Stomach smooth muscle (tissue), 2 donors: ENCODE measurements around the gene EEIG1.

Source experiments
- H3K27ac ChIP-seq: one replicate; pipeline ENCODE4 v1.7.0; 2013; ENCODE audit warnings: mild to moderate bottlenecking, low read length, inconsistent platforms
- H3K27me3 ChIP-seq, 2 donors: one replicate each; pipeline ENCODE4 v1.7.0; 2013; ENCODE audit warnings: low read length in 2 of 2; ENCODE audit not compliant: insufficient read depth in 2 of 2, control insufficient read depth in 1 of 2
- H3K36me3 ChIP-seq, 2 donors: one replicate each; pipeline ENCODE4 v1.7.0; 2013; ENCODE audit warnings: low read length in 2 of 2; ENCODE audit not compliant: control insufficient read depth in 2 of 2, insufficient read depth in 2 of 2
- H3K4me1 ChIP-seq: one replicate; pipeline ENCODE4 v1.7.0; 2013; ENCODE audit warnings: low read length; ENCODE audit not compliant: control insufficient read depth, insufficient read depth
- H3K4me3 ChIP-seq, 2 donors: one replicate each; pipeline ENCODE4 v1.7.0; 2013; ENCODE audit warnings: low read length in 2 of 2
- H3K9ac ChIP-seq, 2 donors: one replicate each; pipeline ENCODE4 v1.7.0; 2013; ENCODE audit warnings: low read length in 2 of 2, mild to moderate bottlenecking in 1 of 2
- H3K9me3 ChIP-seq, 2 donors: one replicate each; pipeline ENCODE4 v1.7.0; 2013; ENCODE audit warnings: low read length in 2 of 2; ENCODE audit not compliant: control insufficient read depth in 2 of 2
- donor health status: healthy.
- donor health status: Pancreatic carcinoma.

The EEIG1 gene

DNA sequence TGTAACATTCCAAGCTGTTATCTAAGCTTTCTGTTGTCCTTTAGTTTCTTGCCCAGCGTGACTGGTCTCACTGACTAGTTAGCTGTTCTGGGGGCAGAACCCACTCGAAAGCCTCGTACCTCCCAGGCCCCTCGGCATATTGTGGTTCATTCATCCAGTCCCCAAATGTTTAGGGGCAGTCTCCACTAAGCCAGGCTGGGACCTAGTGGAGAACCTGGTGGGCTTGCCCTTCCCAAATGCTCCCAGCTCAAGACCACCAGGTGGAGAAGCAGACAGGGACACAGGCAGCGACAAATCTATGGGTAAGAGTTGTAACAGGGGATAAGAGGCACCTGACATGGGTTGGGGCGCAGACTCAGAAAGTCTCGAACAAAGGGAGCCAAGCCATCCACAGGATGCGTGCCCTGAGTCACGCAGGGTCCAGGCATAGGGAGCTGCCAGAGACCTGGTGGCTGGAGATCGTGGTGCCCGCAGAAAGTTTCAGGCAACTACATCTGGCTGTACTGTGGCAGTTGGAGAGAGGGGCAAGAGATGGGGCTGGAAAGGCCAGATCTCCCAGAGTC is 851 bp upstream of the EEIG1 start:
- H3K9ac ChIP-seq = peak overlapping the region; percentile 68 to 88
- H3K9me3 ChIP-seq = no peaks in the 10 kb centered on the region
- no peaks in the 10 kb centered on the region for H3K27me3 ChIP-seq
- H3K27ac ChIP-seq = peak overlapping the region; percentile 90
- H3K4me3 ChIP-seq = peak overlapping the region; percentile 58 to 75
- H3K36me3 ChIP-seq = no peaks in the 10 kb centered on the region
- H3K4me1 ChIP-seq = peaks cover 40% of the 10 kb centered on the region

DNA sequence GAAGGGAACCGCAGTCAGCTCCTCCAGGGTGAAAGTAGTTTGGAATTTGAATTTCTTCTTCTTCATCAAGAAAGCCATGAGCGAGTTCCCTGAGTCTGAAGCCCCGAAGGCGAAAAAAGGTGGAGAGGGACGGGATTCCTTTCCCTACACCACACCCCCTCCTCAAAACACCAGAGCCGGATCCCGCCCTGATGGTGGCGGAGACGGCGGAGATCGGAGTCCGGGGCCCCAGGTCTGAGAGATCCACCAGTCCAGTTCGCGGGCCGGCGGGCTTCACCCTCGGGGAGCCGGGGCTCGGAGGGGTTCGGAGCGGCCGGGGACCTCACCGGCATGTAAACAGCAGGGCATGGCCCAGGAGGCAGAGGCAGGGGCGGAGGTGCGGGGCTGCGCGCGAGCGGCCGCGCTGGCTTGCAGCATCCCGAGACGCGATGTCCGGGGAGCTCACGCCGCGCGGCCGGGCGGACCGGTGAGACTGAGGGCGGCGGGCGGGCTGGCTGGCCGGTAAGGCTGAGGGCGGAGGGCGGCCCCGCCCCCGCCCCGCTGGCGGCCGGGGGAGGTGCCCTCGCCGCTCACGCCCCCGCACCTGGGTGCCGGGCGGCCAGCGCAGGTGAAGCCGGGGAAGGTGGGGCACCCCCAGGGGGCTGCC is 606 bp downstream of the EEIG1 start:
- Histone ChIP-seq H3K9ac (peak overlapping the region; percentile 73 to 76), H3K27me3 (no peaks in the 10 kb centered on the region), H3K36me3 (no peaks in the 10 kb centered on the region), H3K4me1 (peaks cover 55% of the 10 kb centered on the region), H3K4me3 (peak overlapping the region; percentile 78 to 87), H3K9me3 (no peaks in the 10 kb centered on the region), H3K27ac (peak overlapping the region; percentile 70)

DNA sequence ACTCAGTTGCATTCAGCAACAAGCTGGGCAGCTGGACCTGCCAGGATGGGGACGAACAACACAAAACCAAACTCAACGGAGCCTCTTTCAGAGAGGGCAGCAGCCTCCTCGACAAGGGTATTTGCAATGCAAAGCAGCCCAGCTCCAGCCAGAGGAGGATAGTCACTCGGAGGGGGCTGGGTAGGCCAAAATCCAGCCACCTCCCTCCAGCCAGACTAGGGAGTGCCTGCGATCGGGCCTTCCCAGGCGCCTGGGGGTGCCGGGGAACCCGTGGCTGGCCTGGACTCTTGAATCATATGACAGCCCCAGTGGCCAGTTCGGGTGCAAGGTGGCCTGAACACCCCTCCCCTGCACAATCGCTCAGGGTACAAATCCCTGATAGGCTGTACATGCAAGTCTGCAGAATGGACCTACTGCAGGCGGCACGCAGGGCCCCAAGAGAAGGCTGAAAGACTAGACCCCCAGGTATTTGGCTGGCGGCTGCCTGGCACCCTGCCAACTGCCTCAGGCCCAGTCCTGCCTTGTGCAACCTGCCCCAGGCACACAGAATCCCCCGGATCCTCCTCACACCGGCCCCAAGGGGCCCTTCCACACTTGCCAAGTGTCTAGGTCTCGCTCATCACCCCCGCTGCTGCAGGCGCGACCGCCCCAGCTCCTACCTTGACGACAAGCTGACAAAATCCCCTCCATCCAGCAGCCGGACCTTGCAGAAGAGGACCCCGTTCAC is 1.3 kb downstream of the EEIG1 start:
- Histone ChIP-seq H3K36me3 (no peaks in the 10 kb centered on the region), H3K27ac (peak overlapping the region; percentile 70), H3K4me1 (peaks cover 62% of the 10 kb centered on the region), H3K4me3 (peak overlapping the region; percentile 78 to 87), H3K9ac (peak overlapping the region; percentile 73 to 76), H3K27me3 (no peaks in the 10 kb centered on the region), H3K9me3 (no peaks in the 10 kb centered on the region)

DNA sequence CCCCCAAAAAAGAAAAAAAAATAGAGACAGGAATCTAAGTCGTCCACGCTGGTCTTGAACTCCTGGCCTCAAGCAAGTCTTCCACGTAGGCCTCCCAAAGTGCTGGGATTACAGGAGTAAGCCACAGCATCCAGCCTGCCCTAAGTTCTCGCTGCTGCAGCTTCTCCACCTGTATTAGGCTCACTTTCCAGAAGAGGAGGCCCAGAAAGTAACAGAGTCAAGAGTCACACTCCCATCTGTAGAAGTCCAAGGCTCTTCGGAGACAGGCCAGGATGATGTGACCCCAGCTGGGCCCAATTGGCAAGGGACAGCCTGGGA is 1.8 kb downstream of the EEIG1 start:
- H3K4me3 ChIP-seq = peak overlapping the region; percentile 78 to 87
- H3K36me3 ChIP-seq = no peaks in the 10 kb centered on the region
- H3K9ac ChIP-seq = peak overlapping the region; percentile 73 to 76
- no peaks in the 10 kb centered on the region for H3K27me3 ChIP-seq
- peaks cover 67% of the 10 kb centered on the region for H3K4me1 ChIP-seq
- H3K27ac ChIP-seq = peak overlapping the region; percentile 70
- H3K9me3 ChIP-seq = no peaks in the 10 kb centered on the region

DNA sequence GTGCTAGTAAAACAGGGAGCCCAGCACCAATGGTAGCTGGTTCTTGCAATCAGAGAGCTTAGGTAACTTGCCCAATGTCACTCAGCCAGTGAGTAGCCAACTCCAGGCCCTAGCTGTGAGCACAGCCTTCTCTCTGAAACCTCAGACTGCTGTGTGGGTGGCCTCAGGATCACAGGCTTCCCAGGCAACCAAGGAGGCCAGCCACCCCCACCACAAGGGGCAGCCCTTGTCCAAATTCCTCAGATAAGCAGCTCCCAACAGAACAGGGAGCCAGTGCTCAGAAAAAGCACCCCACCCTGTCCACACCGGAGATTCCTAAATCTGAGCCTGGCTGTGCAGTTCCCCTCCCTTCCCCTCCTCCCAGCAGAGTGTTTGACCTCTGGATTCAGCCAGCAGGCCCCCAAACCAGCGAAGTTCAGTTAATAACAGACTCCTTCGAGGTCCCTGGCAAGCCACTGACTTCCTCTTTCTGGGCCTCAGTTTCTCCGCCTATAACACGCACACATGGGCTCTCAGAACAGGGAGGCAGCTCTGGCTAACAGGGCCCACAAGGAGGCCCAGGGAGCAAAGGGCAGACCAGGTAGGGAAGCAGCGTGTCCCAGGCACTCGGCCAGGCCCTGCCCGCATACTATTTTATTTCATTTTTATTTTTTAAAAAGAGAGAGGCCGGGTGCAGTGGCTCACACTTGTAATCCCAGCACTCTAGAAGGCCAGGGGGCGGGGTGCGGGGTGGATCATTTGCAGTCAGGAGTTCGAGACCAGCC is 2.7 kb downstream of the EEIG1 start:
- peak overlapping the region; percentile 60 to 73 for H3K9ac ChIP-seq
- H3K36me3 ChIP-seq = no peaks in the 10 kb centered on the region
- H3K27me3 ChIP-seq = no peaks in the 10 kb centered on the region
- peaks cover 76% of the 10 kb centered on the region for H3K4me1 ChIP-seq
- H3K9me3 ChIP-seq = no peaks in the 10 kb centered on the region
- peak overlapping the region; percentile 73 to 87 for H3K4me3 ChIP-seq
- H3K27ac ChIP-seq = peak overlapping the region; percentile 46

DNA sequence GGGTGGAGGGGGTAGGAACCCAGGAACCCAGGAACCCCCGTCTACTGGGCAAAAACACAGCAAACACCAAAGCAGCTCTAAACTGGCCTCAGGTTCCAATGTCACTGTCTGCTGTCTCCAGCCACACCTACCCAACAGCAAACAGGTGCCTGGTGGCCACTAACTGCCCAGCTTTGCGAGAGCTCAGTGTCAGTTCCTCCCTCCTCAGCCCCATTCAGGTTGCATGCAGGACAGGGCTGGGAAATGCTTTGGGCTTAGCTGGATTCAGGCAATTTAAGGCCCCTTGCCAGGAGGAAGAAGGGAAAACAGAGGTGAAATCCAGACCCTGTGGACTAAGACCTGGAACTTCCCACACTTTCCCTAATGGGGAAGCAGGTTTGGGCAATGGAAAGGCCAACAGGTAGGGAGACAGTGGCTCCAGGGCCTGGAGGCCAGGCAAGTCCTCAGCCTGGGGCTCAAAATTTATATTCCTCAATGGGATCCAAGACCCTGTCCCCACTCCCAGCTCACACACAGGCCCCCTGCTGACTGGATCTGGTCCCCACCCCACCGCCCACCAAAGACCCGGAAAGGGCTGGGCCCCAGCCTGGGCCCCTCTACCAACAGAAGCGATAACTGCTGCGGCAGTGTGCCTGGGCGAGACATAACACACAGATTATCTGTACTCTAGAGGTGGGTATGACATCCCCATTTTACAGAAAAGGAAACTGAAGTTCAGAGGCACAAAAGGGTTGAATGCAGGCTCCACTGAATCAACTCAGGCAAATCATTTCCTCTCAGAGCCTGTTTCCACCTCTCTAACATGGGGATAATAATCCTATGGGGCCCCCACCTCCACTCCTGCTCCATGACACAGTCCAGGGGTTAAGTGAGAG is 3.5 kb downstream of the EEIG1 start:
- Histone ChIP-seq H3K36me3 (no peaks in the 10 kb centered on the region), H3K9ac (peak overlapping the region; percentile 60 to 73), H3K27ac (peak overlapping the region; percentile 46), H3K27me3 (no peaks in the 10 kb centered on the region), H3K4me3 (peak overlapping the region; percentile 71 to 73), H3K4me1 (peaks cover 84% of the 10 kb centered on the region), H3K9me3 (no peaks in the 10 kb centered on the region)

DNA sequence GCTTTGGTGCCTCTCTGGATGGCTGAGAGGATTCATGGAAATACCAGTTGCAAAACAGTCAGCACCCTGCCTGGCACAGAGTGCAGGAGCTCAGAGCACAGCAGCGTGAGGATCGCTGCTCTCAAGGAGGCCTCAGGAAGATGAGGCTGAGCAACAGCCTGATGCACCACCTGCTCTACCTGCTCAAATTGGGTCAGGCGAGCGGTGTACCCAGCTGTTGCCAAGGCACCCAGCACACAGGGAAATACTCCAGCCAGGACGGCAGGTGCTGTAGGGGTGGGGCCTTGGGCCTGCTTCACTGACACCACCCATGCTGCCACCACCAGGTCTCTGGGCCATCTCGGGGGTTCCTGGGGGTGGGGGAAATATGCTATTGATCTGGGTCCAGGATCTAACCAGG is 4.3 kb downstream of the EEIG1 start:
- H3K9me3 ChIP-seq = no peaks in the 10 kb centered on the region
- H3K27ac ChIP-seq = peak overlapping the region; percentile 24
- H3K4me3 ChIP-seq = peak overlapping the region; percentile 12 to 29
- peaks cover 87% of the 10 kb centered on the region for H3K4me1 ChIP-seq
- H3K27me3 ChIP-seq = no peaks in the 10 kb centered on the region
- peak overlapping the region; percentile 36 to 44 for H3K9ac ChIP-seq
- H3K36me3 ChIP-seq = no peaks in the 10 kb centered on the region

DNA sequence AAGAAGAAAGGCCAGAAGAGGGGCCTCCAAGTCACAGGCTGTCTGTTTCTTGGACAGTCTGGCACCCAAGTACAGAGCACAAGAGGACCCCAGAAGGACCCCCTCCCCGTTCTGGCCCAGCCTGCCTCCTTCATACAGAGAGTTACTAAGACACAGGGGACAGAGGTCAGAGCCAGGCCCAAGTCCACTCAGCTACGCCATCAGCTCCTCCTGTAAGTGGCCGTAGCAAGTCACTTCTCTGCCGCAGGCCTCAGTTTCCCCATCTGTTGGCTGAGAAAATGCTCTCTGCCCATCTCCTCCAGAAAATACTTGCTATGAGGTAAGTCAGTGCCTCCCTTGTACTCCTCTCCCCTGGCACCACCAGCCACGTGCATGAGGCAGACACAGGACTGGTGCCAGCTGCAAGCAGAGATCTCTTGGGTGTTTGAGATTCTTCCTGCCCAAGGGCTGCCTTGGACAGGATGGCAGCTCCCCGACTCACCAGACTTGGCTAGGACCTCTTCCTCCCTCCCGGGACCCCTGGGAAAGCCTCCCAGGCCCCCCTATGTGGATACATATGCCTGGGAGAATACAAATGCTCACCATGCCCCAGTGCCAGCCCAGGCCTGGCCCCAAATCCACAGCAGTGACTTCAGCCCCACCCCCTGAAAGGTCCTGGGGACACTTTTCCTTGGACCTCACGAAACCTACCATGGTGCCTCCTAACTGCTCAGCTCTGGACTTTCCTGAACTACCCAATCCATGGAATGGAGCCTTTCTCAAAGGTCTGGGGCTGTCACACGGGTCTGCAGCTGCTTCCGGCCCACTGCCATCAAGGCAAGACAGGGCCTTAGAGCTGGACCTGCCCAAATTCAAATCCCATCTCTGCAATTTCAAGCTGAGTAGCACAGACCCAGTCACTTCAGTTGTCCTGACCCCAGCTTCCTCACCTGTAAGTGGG is 5.1 kb downstream of the EEIG1 start:
- Histone ChIP-seq H3K9me3 (no peaks in the 10 kb centered on the region), H3K27ac (peak overlapping the region; percentile 67), H3K4me3 (peak overlapping the region; percentile 48 to 54), H3K9ac (peak overlapping the region; percentile 24 to 36), H3K36me3 (no peaks in the 10 kb centered on the region), H3K27me3 (no peaks in the 10 kb centered on the region), H3K4me1 (peaks cover 93% of the 10 kb centered on the region)

DNA sequence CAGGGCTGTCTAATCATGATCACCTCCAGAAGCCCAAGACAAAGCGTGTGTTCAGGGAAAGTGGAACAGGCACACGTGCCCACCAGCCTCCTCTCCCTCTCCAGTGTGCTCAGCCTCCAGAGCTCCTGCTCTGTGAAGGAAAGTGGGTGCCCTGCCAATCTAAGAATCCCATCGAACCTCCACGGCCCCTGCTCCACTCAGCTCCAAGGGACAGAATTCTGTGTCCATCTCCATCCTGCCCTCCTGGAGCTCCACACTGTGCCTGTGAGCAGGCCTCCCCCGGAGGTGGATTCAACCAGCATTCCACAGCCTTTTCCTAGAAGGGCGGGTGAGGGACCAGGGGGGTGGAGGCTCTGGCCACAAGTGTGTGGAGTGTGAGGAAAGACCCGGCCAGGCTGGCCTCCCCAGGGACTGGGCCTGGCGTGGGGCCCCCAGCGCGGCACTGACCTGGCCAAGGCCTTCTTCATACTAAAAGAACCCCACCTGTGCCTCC is 6.0 kb downstream of the EEIG1 start:
- Histone ChIP-seq H3K9me3 (no peaks in the 10 kb centered on the region), H3K27ac (peak overlapping the region; percentile 67), H3K36me3 (no peaks in the 10 kb centered on the region), H3K4me1 (peaks cover 99% of the 10 kb centered on the region), H3K27me3 (no peaks in the 10 kb centered on the region), H3K4me3 (peak overlapping the region in 1 of 2 donors; percentile 54), H3K9ac (peak overlapping the region; percentile 21 to 24)
